HepG2 (cell line): ENCODE measurements around the gene ZSCAN20. TPM values are rescaled to one million over a fixed set of nuclear protein-coding genes. Genes with fewer than 3 reads are reported as not detected.

Experiments
- ATAC-seq: fragments of 200-7000 bp; cut with Tn5 transposase; 3 replicates; pipeline ENCODE4 v1.9.1; 2020; ENCODE audit warnings: mild to moderate bottlenecking, moderate library complexity
- BruUV-seq: library from RNA; stranded (reverse); fragments of 400-500 nt; replicated peaks from 2 replicates; lab custom pipeline; 2021; lab: Mats Ljungman, UMichigan
- CTCF ChIA-PET: fragments of 300-600 bp; formaldehyde crosslinking; extraction: SDS; loops from one replicate; lab custom pipeline; 2021; ENCODE audit warnings: low total read pairs, inconsistent platforms, low intra/inter-chr PET ratio; lab: Yijun Ruan, JAX
- POLR2A ChIA-PET: fragments of 350-600 bp; sonication (Branson Sonifier 250); formaldehyde crosslinking; loops from one replicate; lab custom pipeline; 2020; ENCODE audit warnings: antibody characterized with exemption, inconsistent platforms; lab: Yijun Ruan, JAX
- DNase-seq: peaks from one replicate; pipeline ENCODE4 v3.0.0-alpha.2; 2015; ENCODE audit warnings: low spot score
- FAIRE-seq: peaks from 3 replicates; lab custom pipeline; 2011; peaks lifted over from hg19 to GRCh38; lab: Jason Lieb, UNC
- H2AFZ ChIP-seq: one replicate; pipeline ENCODE4 v1.6.1; 2011; ENCODE audit warnings: low read length, inconsistent platforms
- H3K27ac ChIP-seq: fragments of 300-600 bp; 3 replicates; pipeline ENCODE4 v1.8.0; 2011; ENCODE audit warnings: mixed run types, mild to moderate bottlenecking, mixed read lengths, low read length, inconsistent platforms; ENCODE audit not compliant: insufficient read depth; ENCODE audit errors: extremely low read length
- H3K27me3 ChIP-seq, 2 experiments: fragments of 200-600 bp in 1 of 2; 2 replicates in 1 of 2; 3 replicates in 1 of 2; pipeline versions ENCODE4 v1.6.0 to v1.8.0; 2011; ENCODE audit warnings: low read length in 2 of 2, mild to moderate bottlenecking in 2 of 2, moderate library complexity in 2 of 2, inconsistent platforms in 1 of 2; ENCODE audit not compliant: insufficient read depth in 2 of 2, control insufficient read depth in 1 of 2
- H3K36me3 ChIP-seq, 2 experiments: fragments of 200-600 bp in 1 of 2; replicated peaks in 1 of 2; 2 replicates in 1 of 2; 3 replicates in 1 of 2; pipeline versions ENCODE4 v1.5.1 to v1.8.0; 2011; ENCODE audit warnings: low read length in 2 of 2, inconsistent platforms in 1 of 2; ENCODE audit not compliant: insufficient read depth in 2 of 2, control insufficient read depth in 1 of 2
- H3K4me1 ChIP-seq: 2 replicates; pipeline ENCODE4 v1.5.1; 2012; ENCODE audit warnings: low read length, inconsistent platforms; ENCODE audit not compliant: insufficient read depth
- H3K4me2 ChIP-seq: 2 replicates; pipeline ENCODE4 v1.6.0; 2011; ENCODE audit warnings: low read depth, low read length, inconsistent platforms
- H3K4me3 ChIP-seq, 3 experiments: fragments of 200-600 bp in 1 of 3; sonication (generic), shearing (Covaris generic) in 1 of 3; replicated peaks in 1 of 3; 2 replicates each; pipeline ENCODE4 v1.5.1; 2011 to 2016; ENCODE audit warnings: low read length in 3 of 3, inconsistent platforms in 2 of 3, low read depth in 2 of 3, mild to moderate bottlenecking in 2 of 3, control low read depth in 1 of 3, mixed read lengths in 1 of 3; ENCODE audit not compliant: insufficient read depth in 1 of 3
- H3K79me2 ChIP-seq: one replicate; pipeline ENCODE4 v1.6.1; 2011; ENCODE audit warnings: low read length, inconsistent platforms; ENCODE audit not compliant: insufficient read depth
- H3K9ac ChIP-seq: 2 replicates; pipeline ENCODE4 v1.6.0; 2011; ENCODE audit warnings: mild to moderate bottlenecking, low read depth, low read length, inconsistent platforms; ENCODE audit not compliant: insufficient read depth
- H3K9me3 ChIP-seq: 2 replicates; pipeline ENCODE4 v1.5.1; 2012; ENCODE audit warnings: mild to moderate bottlenecking, low read length
- H4K20me1 ChIP-seq: 2 replicates; pipeline ENCODE4 v1.6.0; 2011; ENCODE audit warnings: inconsistent platforms, mild to moderate bottlenecking, low read length, moderate library complexity; ENCODE audit not compliant: insufficient read depth
- FIP1L1 ChIP-seq: fragments of 200-400 bp; formaldehyde crosslinking; IDR thresholded peaks from 2 replicates; pipeline ENCODE4 v1.6.1; 2018; ENCODE audit warnings: low read depth, mild to moderate bottlenecking, low read length, moderate library complexity, borderline replicate concordance; ENCODE audit not compliant: insufficient read depth
- GTF3A ChIP-seq: sonication (generic); formaldehyde crosslinking; conservative IDR thresholded peaks from 2 replicates; pipeline ENCODE4 v1.4.0; 2020; ENCODE audit warnings: mild to moderate bottlenecking, missing genetic modification reagents
- KDM2A ChIP-seq: sonication (generic); formaldehyde crosslinking; IDR thresholded peaks from 2 replicates; pipeline ENCODE4 v1.4.0; 2020; ENCODE audit warnings: low read depth, missing genetic modification reagents, borderline replicate concordance
- TBL1XR1 ChIP-seq: fragments of 150-350 bp; IDR thresholded peaks from 2 replicates; pipeline ENCODE4 v1.6.1; 2014; ENCODE audit warnings: borderline replicate concordance, low read length; ENCODE audit not compliant: partially characterized antibody
- TRAFD1 ChIP-seq: sonication (generic); formaldehyde crosslinking; IDR thresholded peaks from 2 replicates; pipeline ENCODE4 v1.5.1; 2020; ENCODE audit warnings: missing genetic modification reagents, mild to moderate bottlenecking, borderline replicate concordance
- WGBS: methylation state at CpG from one replicate; pipeline ENCODE4 v1.1.6; 2017; ENCODE audit warnings: low lambda C conversion rate; 5-methylcytosine and 5-hydroxymethylcytosine counted together
- in situ Hi-C: cut with HindIII; loops from 2 replicates; pipeline ENCODE4 v1.10.0; 2017; ENCODE audit warnings: low pct_unique_long_range_greater_than_20kb; ENCODE audit not compliant: extremely low pct_ligation_motif_present
- intact Hi-C: fragments of 100-400 bp; cut with micrococcal nuclease; formaldehyde crosslinking; loops from one replicate; pipeline ENCODE4 v1.10.0; 2022; ENCODE audit not compliant: unreplicated experiment
- polyA plus RNA-seq, 8 experiments: library from polyadenylated mRNA; depleted of rRNA in 3 of 8; stranded (reverse) in 7 of 8; unstranded in 1 of 8; fragments of >200 nt; fragmentation: Illumina TruSeq in 4 of 8; extraction: Trizol in 4 of 8; gene quantifications; 2 replicates each; pipeline versions ENCODE4 v1.2.1 to v1.2.3, GENCODE V29; 2011 to 2016; ENCODE audit warnings: low read depth in 4 of 8, missing spikeins in 1 of 8, mixed read lengths in 1 of 8; ENCODE audit not compliant: insufficient read depth in 1 of 8
- total RNA-seq, 5 experiments: library from RNA; depleted of rRNA; stranded (reverse); fragments of >200 nt; fragmentation: Illumina TruSeq; extraction: Trizol; gene quantifications; 2 replicates each; pipeline ENCODE4 v1.2.3, GENCODE V29; 2016; ENCODE audit warnings: low read depth in 1 of 5
- TF ChIP-seq, protein P1 (sequence below): IDR thresholded peaks from 2 replicates; pipeline ENCODE4 v1.6.1; 2016; ENCODE audit warnings: low read depth, control low read depth

Gene ZSCAN20
- total and polyA plus RNA-seq, 2 of the 13 experiments (the other 11 are each of a cell fraction or from before 2014, with no cell fraction given), result 1.1 to 2.8 TPM

- no TSS peak for BruUV-seq
- ATAC-seq (no peak), DNase-seq (no peak), FAIRE-seq (no peak)
- intact Hi-C loops, result no loop called here
- WGBS, result 62% methylated on average over 2 of the region's 2 CpGs
- no peaks in the 10 kb centered on the region for H3K79me2 ChIP-seq
- H2AFZ ChIP-seq, result no peak overlapping the region
- POLR2A ChIA-PET, result no interaction called here
- no peaks in the 10 kb centered on the region for H3K9me3 ChIP-seq
- H4K20me1 ChIP-seq, result no peaks in the 10 kb centered on the region
- peaks cover 12% of the 10 kb centered on the region for H3K4me1 ChIP-seq
- H3K9ac ChIP-seq, result no peak overlapping the region
- H3K27me3 ChIP-seq, result peaks cover 0 to 28% of the 10 kb centered on the region in 2 experiments; a peak in 2 of 5 replicates
- in situ Hi-C loops, result no loop called here
- no peak overlapping the region for H3K4me2 ChIP-seq
- TF ChIP-seq FIP1L1, result no peak
- TF ChIP-seq TRAFD1, result no peak
- TF ChIP-seq, protein P1, sequence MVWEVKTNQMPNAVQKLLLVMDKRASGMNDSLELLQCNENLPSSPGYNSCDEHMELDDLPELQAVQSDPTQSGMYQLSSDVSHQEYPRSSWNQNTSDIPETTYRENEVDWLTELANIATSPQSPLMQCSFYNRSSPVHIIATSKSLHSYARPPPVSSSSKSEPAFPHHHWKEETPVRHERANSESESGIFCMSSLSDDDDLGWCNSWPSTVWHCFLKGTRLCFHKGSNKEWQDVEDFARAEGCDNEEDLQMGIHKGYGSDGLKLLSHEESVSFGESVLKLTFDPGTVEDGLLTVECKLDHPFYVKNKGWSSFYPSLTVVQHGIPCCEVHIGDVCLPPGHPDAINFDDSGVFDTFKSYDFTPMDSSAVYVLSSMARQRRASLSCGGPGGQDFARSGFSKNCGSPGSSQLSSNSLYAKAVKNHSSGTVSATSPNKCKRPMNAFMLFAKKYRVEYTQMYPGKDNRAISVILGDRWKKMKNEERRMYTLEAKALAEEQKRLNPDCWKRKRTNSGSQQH (CRISPR knock-in tag), result no peak
- TF ChIP-seq TBL1XR1, result no peak
- no peak for TF ChIP-seq KDM2A (CRISPR knock-in tag)
- TF ChIP-seq GTF3A (CRISPR knock-in tag), result no peak
- no peaks in the 10 kb centered on the region for H3K36me3 ChIP-seq
- CTCF ChIA-PET, result no interaction called here
- H3K4me3 ChIP-seq, result no peak overlapping the region
- H3K27ac ChIP-seq, result no peak overlapping the region
These were observed 46.5 kb upstream of the ZSCAN20 start for GRCh38 chr1:33425900-33426299.
